GM12878 (cell line): ENCODE results near the gene CRB2. TPM values are rescaled to one million over a fixed set of nuclear protein-coding genes. Genes with fewer than 3 reads are reported as not detected.

Experiments
- ATAC-seq: fragments of 200-7000 bp; cut with Tn5 transposase; 3 replicates; pipeline ENCODE4 v1.9.1; 2020; ENCODE audit warnings: mild to moderate bottlenecking, moderate library complexity
- BruUV-seq: library from RNA; stranded (reverse); fragments of 400-500 nt; replicated peaks from 2 replicates; lab custom pipeline; 2021; lab: Mats Ljungman, UMichigan
- CTCF ChIA-PET: fragments of 300-600 bp; sonication (Branson Sonifier 250); formaldehyde crosslinking; extraction: SDS; loops from one replicate; lab custom pipeline; 2021; ENCODE audit warnings: inconsistent platforms; lab: Yijun Ruan, JAX
- POLR2A ChIA-PET: fragments of 350-600 bp; formaldehyde crosslinking; extraction: SDS; loops from one replicate; lab custom pipeline; 2021; ENCODE audit warnings: inconsistent platforms; lab: Charles Lee
- RAD21 ChIA-PET: fragments of 300-600 bp; sonication (Branson Sonifier 250); formaldehyde crosslinking; loops from one replicate; lab custom pipeline; 2023; ENCODE audit warnings: antibody characterized with exemption; ENCODE audit not compliant: unreplicated experiment; lab: Charles Lee
- SMC1A ChIA-PET: fragments of 300-600 bp; sonication (Branson Sonifier 250); formaldehyde crosslinking; loops from one replicate; lab custom pipeline; 2023; ENCODE audit not compliant: unreplicated experiment, uncharacterized antibody; lab: Charles Lee
- DNase-seq: peaks from one replicate; pipeline ENCODE4 v3.0.0-alpha.2; 2011; ENCODE audit warnings: low read depth, low spot score
- FAIRE-seq: peaks from 3 replicates; lab custom pipeline; 2011; peaks lifted over from hg19 to GRCh38; lab: Jason Lieb, UNC
- H2AFZ ChIP-seq: 2 replicates; pipeline ENCODE4 v1.6.0; 2011; ENCODE audit warnings: low read depth, low read length, control low read depth; ENCODE audit not compliant: control insufficient read depth
- H3K27ac ChIP-seq: 2 replicates; pipeline ENCODE4 v1.5.1; 2011; ENCODE audit warnings: control low read depth; ENCODE audit not compliant: control insufficient read depth, insufficient read depth
- H3K27me3 ChIP-seq, 2 experiments: replicated peaks in 1 of 2; 2 replicates each; pipeline versions ENCODE4 v1.6.0 to v1.6.1; 2011; ENCODE audit warnings: low read length in 1 of 2; ENCODE audit not compliant: control insufficient read depth in 2 of 2, insufficient read depth in 2 of 2
- H3K36me3 ChIP-seq, 2 experiments: 2 replicates each; pipeline ENCODE4 v1.5.1; 2011; ENCODE audit warnings: low read length in 1 of 2; ENCODE audit not compliant: control insufficient read depth in 2 of 2, insufficient read depth in 2 of 2
- H3K4me1 ChIP-seq: 2 replicates; pipeline ENCODE4 v1.6.1; 2011; ENCODE audit warnings: mild to moderate bottlenecking, low read length, moderate library complexity, mixed read lengths; ENCODE audit not compliant: control insufficient read depth, insufficient read depth
- H3K4me2 ChIP-seq: 2 replicates; pipeline ENCODE4 v1.6.0; 2011; ENCODE audit warnings: control low read depth; ENCODE audit not compliant: control insufficient read depth, insufficient read depth
- H3K4me3 ChIP-seq: fragments of 200-600 bp; sonication (generic); 2 replicates; pipeline ENCODE4 v1.5.1; 2016
- H3K79me2 ChIP-seq: 2 replicates; pipeline ENCODE4 v1.6.0; 2011; ENCODE audit warnings: low read length; ENCODE audit not compliant: control insufficient read depth, insufficient read depth
- H3K9ac ChIP-seq: 2 replicates; pipeline ENCODE4 v1.8.0; 2011; ENCODE audit warnings: low read length, control low read depth, mixed read lengths; ENCODE audit not compliant: control insufficient read depth, insufficient read depth
- H3K9me3 ChIP-seq: replicated peaks from 3 replicates; pipeline ENCODE4 v1.5.1; 2011; ENCODE audit warnings: mild to moderate bottlenecking, low read length; ENCODE audit not compliant: control insufficient read depth, insufficient read depth
- H4K20me1 ChIP-seq: 2 replicates; pipeline ENCODE4 v1.6.0; 2011; ENCODE audit not compliant: control insufficient read depth, insufficient read depth
- ATF7 ChIP-seq: fragments of 450-650 bp; IDR thresholded peaks from 2 replicates; pipeline ENCODE4 v1.6.1; 2016; ENCODE audit warnings: low read depth, mild to moderate bottlenecking
- JUND ChIP-seq: IDR thresholded peaks from 2 replicates; pipeline ENCODE4 v1.6.1; 2012; ENCODE audit warnings: low read depth, mild to moderate bottlenecking, low read length, improper control_type of control experiment, moderate library complexity
- NBN ChIP-seq: fragments of 450-650 bp; IDR thresholded peaks from 2 replicates; pipeline ENCODE4 v1.6.1; 2016
- NRF1 ChIP-seq: conservative IDR thresholded peaks from 2 replicates; pipeline ENCODE4 v1.6.1; 2011; ENCODE audit warnings: mild to moderate bottlenecking, low read depth, low read length, improper control_type of control experiment
- SUPT20H ChIP-seq: IDR thresholded peaks from 2 replicates; pipeline ENCODE4 v1.6.1; 2011; ENCODE audit warnings: low read depth, mild to moderate bottlenecking, low read length, moderate library complexity, borderline replicate concordance; ENCODE audit not compliant: control insufficient read depth
- TARDBP ChIP-seq: IDR thresholded peaks from 2 replicates; pipeline ENCODE4 v1.6.1; 2016; ENCODE audit warnings: borderline replicate concordance
- TBL1XR1 ChIP-seq: IDR thresholded peaks from 2 replicates; pipeline ENCODE4 v1.6.1; 2012; ENCODE audit warnings: low read depth, low read length, improper control_type of control experiment
- YBX1 ChIP-seq: fragments of 450-650 bp; IDR thresholded peaks from 2 replicates; pipeline ENCODE4 v1.6.1; 2016; ENCODE audit warnings: antibody characterized with exemption
- WGBS: methylation state at CpG from one replicate; pipeline ENCODE4 v1.1.6; 2016; ENCODE audit warnings: low lambda C conversion rate; ENCODE audit not compliant: insufficient replicate concordance, insufficient coverage; ENCODE audit errors: missing lambda C conversion rate; 5-methylcytosine and 5-hydroxymethylcytosine counted together
- in situ Hi-C: fragments of 300-500 bp; cut with MboI; formaldehyde crosslinking; loops from 9 replicates; pipeline ENCODE4 v1.14.3; 2018; ENCODE audit warnings: mixed read lengths
- intact Hi-C: fragments of 100-400 bp; cut with micrococcal nuclease; formaldehyde crosslinking; loops from one replicate; pipeline ENCODE4 v1.14.2; 2022; ENCODE audit not compliant: unreplicated experiment
- polyA plus RNA-seq, 11 experiments: library from polyadenylated mRNA; depleted of rRNA in 4 of 11; unstranded in 6 of 11; stranded (reverse) in 5 of 11; fragments of >200 nt; fragmentation: Nextera tagmentation in 4 of 11; fragmentation: Illumina TruSeq in 1 of 11; extraction: Ambion mirVana in 4 of 11; extraction: Trizol in 1 of 11; gene quantifications; 1 replicate in 1 of 11; 2 replicates in 10 of 11; pipeline versions ENCODE4 v1.2.1 to v1.2.3, GENCODE V29; 2011 to 2016; ENCODE audit warnings: inconsistent platforms in 2 of 11, missing spikeins in 2 of 11, low read depth in 1 of 11
- total RNA-seq, 4 experiments: library from RNA; depleted of rRNA in 3 of 4; stranded (reverse); fragments of >200 nt in 3 of 4; fragmentation: Illumina TruSeq in 1 of 4; extraction: Trizol in 1 of 4; gene quantifications; 2 replicates each; pipeline versions ENCODE4 v1.2.1 to v1.2.3, GENCODE V29; 2013 to 2021
- TF ChIP-seq, protein P1 (sequence below): fragments of 450-650 bp; IDR thresholded peaks from 2 replicates; pipeline ENCODE4 v1.6.1; 2017; ENCODE audit warnings: mild to moderate bottlenecking

Gene CRB2
- total and polyA plus RNA-seq, 10 of the 15 experiments (the other 5 are each of a cell fraction or from before 2014, with no cell fraction given) = 0.01 to 0.80 (median 0.23) TPM; not detected in 3

DNA sequence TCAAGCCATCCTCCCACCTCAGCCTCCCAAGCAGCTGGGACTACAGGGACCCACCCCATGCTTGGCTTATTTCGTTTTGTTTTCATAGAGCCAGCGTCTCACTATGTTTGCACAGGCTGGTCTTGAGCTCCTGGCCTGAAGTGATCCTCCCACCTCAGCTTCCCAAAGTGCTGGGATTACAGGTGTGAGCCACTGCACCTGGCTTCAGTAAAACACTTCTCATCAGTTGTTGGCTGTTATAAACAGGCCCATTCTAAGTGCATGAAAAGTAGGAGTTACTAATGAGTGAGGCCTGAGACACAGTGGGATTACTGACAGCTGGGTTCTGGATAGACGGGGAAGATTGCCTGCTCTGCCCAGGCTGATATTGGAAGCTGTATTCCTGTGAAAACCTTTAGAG is 3.5 kb downstream of the CRB2 start:
- Histone ChIP-seq H3K79me2 (no peaks in the 10 kb centered on the region), H3K9ac (no peak overlapping the region), H3K27me3 (no peaks in the 10 kb centered on the region; a peak in 1 of 4 replicates), H3K4me1 (peaks cover 17% of the 10 kb centered on the region), H3K9me3 (no peaks in the 10 kb centered on the region), H3K36me3 (no peaks in the 10 kb centered on the region), H3K4me2 (no peak overlapping the region; the same call in 1 of the 2 replicates), H3K27ac (no peak overlapping the region), H2AFZ (no peak overlapping the region), H3K4me3 (no peak overlapping the region), H4K20me1 (no peaks in the 10 kb centered on the region)
- no peak for DNase-seq
- ATAC-seq = no peak
- in situ Hi-C loops (loop anchor here (10.0 kb wide), 1 partner anchor 895 kb away; no protein-coding TSS in a partner anchor), intact Hi-C loops (loop anchor here (10.0 kb wide), 1 partner anchor 365 kb away; no protein-coding TSS in a partner anchor)
- TF ChIP-seq ATF7 (no peak), TARDBP (no peak), NBN (no peak), YBX1 (no peak), SUPT20H (no peak), TBL1XR1 (no peak), JUND (no peak), NRF1 (no peak)
- TF ChIP-seq, protein P1, sequence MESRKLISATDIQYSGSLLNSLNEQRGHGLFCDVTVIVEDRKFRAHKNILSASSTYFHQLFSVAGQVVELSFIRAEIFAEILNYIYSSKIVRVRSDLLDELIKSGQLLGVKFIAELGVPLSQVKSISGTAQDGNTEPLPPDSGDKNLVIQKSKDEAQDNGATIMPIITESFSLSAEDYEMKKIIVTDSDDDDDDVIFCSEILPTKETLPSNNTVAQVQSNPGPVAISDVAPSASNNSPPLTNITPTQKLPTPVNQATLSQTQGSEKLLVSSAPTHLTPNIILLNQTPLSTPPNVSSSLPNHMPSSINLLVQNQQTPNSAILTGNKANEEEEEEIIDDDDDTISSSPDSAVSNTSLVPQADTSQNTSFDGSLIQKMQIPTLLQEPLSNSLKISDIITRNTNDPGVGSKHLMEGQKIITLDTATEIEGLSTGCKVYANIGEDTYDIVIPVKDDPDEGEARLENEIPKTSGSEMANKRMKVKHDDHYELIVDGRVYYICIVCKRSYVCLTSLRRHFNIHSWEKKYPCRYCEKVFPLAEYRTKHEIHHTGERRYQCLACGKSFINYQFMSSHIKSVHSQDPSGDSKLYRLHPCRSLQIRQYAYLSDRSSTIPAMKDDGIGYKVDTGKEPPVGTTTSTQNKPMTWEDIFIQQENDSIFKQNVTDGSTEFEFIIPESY = no peak
- ChIA-PET POLR2A (interaction anchor here (0.7 kb wide), 1 partner anchor 13 kb away, joined by 3 read pairs; no protein-coding TSS in a partner anchor), CTCF (interaction anchor here (0.6 to 2.3 kb wide), 4 partner anchors 9 to 271 kb away, joined by 3 to 12 read pairs (median 6); no protein-coding TSS in a partner anchor), SMC1A (interaction anchor here (1.0 kb wide), 1 partner anchor 40 kb away, joined by 3 read pairs; no protein-coding TSS in a partner anchor), RAD21 (no interaction called here)
- WGBS = 52% methylated on average over 3 of the region's 3 CpGs
- no TSS peak for BruUV-seq
- FAIRE-seq = no peak
